GM10266 (cell line): ENCODE results near the gene SHROOM1.

ENCODE experiments used
- DNase-seq: peaks from one replicate; pipeline ENCODE4 v3.0.0; 2012; ENCODE audit errors: extremely low spot score
- CTCF ChIP-seq: IDR thresholded peaks from 2 replicates; pipeline ENCODE4 v1.5.1; 2012; ENCODE audit warnings: mild to moderate bottlenecking, low read depth; ENCODE audit not compliant: control insufficient read depth, insufficient read depth; ENCODE audit errors: missing control alignments

The SHROOM1 gene

GRCh38 chr5:132785365-132785764, 45.1 kb downstream of the SHROOM1 start:
- TF ChIP-seq CTCF = no peak
- DNase-seq = no peak

- TF ChIP-seq CTCF = no peak
- DNase-seq = no peak
Measured at GRCh38 chr5:132782101-132782500, 48.3 kb downstream of the SHROOM1 start.

- no peak for TF ChIP-seq CTCF
Measured at GRCh38 chr5:132781029-132781428, 49.4 kb downstream of the SHROOM1 start.

GRCh38 chr5:132780577-132780976, 49.9 kb downstream of the SHROOM1 start:
- DNase-seq = no peak
- no peak for TF ChIP-seq CTCF

More at GRCh38 chr5:132781029-132781428, 49.4 kb downstream of the SHROOM1 start:
- no peak for DNase-seq

GRCh38 chr5:132779961-132780360, 50.5 kb downstream of the SHROOM1 start:
- DNase-seq = no peak
- no peak for TF ChIP-seq CTCF

- DNase-seq = no peak
- no peak for TF ChIP-seq CTCF
Measured at GRCh38 chr5:132778856-132779255, 51.6 kb downstream of the SHROOM1 start.

- TF ChIP-seq CTCF = no peak
Measured at GRCh38 chr5:132778129-132778528, 52.3 kb downstream of the SHROOM1 start.

More at GRCh38 chr5:132778129-132778528, 52.3 kb downstream of the SHROOM1 start:
- DNase-seq = no peak
